GM23338 (cell line): ENCODE data around the gene NTM.

ENCODE experiments used
- ETS1 ChIP-seq: IDR thresholded peaks from 2 replicates; pipeline ENCODE4 v1.6.1; 2016; ENCODE audit warnings: antibody characterized with exemption
- EZH2phosphoT487 ChIP-seq: fragments of 200-600 bp; sonication (generic); IDR thresholded peaks from one replicate; pipeline ENCODE4 v1.8.1; 2018; ENCODE audit warnings: antibody characterized with exemption; ENCODE audit not compliant: unreplicated experiment
- POLR2AphosphoS5 ChIP-seq: IDR thresholded peaks from 2 replicates; pipeline ENCODE4 v1.6.1; 2016; ENCODE audit warnings: antibody characterized with exemption, low read depth
- TF ChIP-seq, protein P1 (sequence below), 2 experiments: fragments of 200-600 bp in 1 of 2; sonication (generic) in 1 of 2; conservative IDR thresholded peaks; 2 replicates each; pipeline versions ENCODE4 v1.5.1 to v1.6.1; 2016 to 2017; ENCODE audit warnings: antibody characterized with exemption in 2 of 2, low read depth in 2 of 2, mild to moderate bottlenecking in 2 of 2, moderate library complexity in 1 of 2

GRCh38 chr11:131942878-131943277 is 572.5 kb downstream of the NTM start:
- no peak for TF ChIP-seq ETS1
- TF ChIP-seq EZH2phosphoT487, result no peak
- TF ChIP-seq, protein P1, sequence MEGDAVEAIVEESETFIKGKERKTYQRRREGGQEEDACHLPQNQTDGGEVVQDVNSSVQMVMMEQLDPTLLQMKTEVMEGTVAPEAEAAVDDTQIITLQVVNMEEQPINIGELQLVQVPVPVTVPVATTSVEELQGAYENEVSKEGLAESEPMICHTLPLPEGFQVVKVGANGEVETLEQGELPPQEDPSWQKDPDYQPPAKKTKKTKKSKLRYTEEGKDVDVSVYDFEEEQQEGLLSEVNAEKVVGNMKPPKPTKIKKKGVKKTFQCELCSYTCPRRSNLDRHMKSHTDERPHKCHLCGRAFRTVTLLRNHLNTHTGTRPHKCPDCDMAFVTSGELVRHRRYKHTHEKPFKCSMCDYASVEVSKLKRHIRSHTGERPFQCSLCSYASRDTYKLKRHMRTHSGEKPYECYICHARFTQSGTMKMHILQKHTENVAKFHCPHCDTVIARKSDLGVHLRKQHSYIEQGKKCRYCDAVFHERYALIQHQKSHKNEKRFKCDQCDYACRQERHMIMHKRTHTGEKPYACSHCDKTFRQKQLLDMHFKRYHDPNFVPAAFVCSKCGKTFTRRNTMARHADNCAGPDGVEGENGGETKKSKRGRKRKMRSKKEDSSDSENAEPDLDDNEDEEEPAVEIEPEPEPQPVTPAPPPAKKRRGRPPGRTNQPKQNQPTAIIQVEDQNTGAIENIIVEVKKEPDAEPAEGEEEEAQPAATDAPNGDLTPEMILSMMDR (conservative IDR thresholded peaks at IDR 0.05; ENCODE audit: low read depth in 2 of 2), result no peak
- no peak for TF ChIP-seq POLR2AphosphoS5
